SHP77 (cell line): ENCODE measurements around the gene ANGPTL7.
"Not testable (repeated sequence)": the region's sequence is repeated elsewhere in the genome, so short reads cannot be mapped to it uniquely, and the experiment has no call there.

ENCODE experiments used
- DNase-seq, 2 experiments: peaks; one replicate each; lab custom pipeline; 2025; lab: John Stamatoyannopoulos, UW

Gene ANGPTL7

DNA sequence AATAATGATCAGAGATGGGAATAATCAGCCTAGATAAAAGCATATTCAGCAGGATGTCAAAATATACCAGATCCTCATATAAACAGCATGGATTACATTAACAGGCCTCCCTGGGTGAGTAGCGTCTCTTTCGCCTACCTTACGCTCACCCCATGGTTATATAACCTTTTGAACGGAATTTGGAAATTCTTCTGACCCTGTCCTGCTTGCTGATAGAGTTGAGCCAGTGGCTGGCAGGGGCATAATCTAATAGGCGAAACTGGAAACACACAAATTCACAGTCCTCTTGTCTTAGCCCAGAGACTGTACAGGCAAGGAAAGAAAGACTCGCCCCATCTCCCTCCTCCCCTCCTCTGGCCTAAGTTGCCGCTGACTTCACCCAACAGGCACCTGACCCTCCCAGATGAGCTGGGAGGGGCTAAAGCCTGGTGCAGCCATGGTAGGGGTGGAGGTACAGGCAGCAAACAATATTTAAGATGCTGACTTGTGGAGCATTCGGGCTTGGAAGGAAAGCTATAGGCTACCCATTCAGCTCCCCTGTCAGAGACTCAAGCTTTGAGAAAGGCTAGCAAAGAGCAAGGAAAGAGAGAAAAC lies at the start of gene ANGPTL7:
TSS of gene ANGPTL7 (plus strand) at position 498 of the 594 bp plus-strand sequence. CDS start 225 bp downstream, outside the sequence.
- no peak for DNase-seq

DNA sequence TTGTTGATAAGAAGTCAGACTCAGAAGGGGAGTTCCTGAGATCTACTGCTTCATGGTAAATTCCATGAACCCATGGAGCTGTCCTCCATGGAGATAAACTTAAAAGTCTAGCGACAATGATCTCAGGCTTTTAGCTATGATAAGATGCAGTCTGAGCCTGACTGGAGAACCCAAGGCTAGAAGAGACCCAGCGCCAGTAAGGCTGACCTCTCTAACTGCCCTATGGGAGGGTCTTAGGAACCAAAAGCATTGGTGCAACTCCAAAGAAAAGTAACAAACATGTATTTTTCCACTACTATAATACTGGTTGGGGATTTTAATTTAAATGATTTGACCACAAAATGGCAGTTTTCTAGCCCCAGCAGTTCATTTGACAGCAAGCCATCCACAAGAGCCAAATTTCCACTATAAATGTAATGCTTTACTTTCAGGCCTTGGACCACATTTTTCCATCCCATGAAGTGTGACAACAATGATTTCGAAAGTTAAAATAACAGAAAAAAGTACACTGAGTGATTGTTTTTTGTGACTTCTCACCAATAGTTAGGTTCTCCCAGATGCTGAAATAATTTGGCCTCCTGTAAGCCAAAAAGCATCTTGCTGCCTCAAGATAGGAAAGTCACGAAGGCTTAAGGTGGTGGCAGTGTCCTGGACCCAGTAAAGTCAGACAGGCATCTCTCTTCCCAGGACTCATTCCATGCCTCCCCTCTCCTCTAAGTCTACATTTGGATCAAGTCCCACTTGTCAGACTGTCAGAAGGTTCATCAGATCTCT lies 46.4 kb upstream of the ANGPTL7 start:
- no peak for DNase-seq

- no peak for DNase-seq
Observed at GRCh38 chr1:11143401-11143800, 45.8 kb upstream of the ANGPTL7 start.

- DNase-seq: no peak
Observed at GRCh38 chr1:11143907-11144306, 45.2 kb upstream of the ANGPTL7 start.

GRCh38 chr1:11144570-11145256 lies 44.4 kb upstream of the ANGPTL7 start:
- DNase-seq: no peak

DNA sequence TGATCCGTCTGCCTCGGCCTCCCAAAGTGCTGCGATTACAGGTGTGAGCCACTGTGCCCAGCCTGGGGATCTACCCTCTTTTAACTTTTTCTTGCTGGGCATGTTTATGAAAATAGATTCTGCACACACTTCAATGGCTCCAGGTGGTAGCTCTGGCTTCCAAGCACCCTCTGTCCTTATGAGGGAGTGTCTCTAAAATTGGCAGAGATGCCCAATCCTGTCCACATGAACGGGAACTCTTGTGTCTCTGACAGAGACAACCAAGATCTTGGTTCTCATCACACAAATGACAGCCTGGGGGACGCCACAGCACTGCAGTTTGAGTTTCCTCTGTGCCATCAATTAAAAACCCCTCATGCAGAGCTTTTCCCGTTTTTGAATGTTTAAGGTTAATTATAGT lies 43.4 kb upstream of the ANGPTL7 start:
- DNase-seq: no peak

DNA sequence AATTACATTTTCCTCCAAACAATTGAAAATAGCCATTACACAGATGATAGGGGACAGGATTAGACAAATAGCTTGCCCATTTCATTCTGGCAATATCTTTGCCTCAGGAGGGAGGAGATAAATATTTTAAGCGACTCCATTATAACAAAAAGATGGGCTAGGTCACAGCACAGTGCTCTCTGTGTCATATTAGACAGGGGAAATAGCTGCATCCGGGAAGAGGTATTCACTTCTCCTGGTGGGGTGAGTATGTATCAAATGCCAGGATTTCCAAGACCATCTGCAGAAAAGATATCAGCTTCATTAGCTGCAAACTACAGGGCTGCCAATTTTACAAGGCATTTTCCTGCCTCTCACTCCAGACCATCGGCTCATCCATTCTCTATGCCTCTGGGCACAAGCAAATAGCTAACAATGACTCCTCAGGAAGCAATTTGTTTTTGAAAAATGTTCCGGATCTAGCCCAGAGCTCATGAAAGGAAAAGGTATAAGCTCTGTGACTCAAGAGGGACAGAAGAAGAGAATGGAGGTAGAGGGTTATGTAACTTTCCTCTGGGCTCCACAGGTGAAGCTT lies 41.9 kb upstream of the ANGPTL7 start:
- no peak for DNase-seq

DNA sequence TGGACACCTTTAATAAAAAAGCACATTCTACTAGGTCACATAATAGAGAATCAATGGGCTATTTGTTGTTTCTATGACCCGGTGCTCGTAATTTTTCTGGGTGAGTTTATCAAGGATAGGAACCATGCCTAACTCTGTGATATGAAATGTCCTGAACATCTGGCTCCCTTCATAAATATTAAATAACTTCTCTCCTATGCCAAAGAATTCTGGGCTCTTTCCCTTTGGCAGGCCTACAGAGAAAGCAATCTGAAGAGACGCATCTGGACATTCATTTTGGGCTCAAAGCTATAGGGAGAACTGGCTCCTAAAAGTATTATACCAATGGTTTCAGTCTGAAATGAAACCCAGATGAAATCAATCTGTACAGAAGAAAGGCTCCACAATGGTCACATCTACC lies 38.8 kb upstream of the ANGPTL7 start:
- no peak for DNase-seq

- DNase-seq: no peak
Observed at GRCh38 chr1:11151114-11151513, 38.0 kb upstream of the ANGPTL7 start.

- no peak for DNase-seq
Observed at GRCh38 chr1:11151826-11152612, 37.1 kb upstream of the ANGPTL7 start.

GRCh38 chr1:11152755-11153154 lies 36.4 kb upstream of the ANGPTL7 start:
- DNase-seq: no peak

- no peak for DNase-seq
Observed at GRCh38 chr1:11153184-11153583, 36.0 kb upstream of the ANGPTL7 start.

GRCh38 chr1:11156441-11156840 lies 32.7 kb upstream of the ANGPTL7 start:
- no peak for DNase-seq

GRCh38 chr1:11156963-11157362 lies 32.2 kb upstream of the ANGPTL7 start:
- DNase-seq: no peak

GRCh38 chr1:11157394-11157793 lies 31.8 kb upstream of the ANGPTL7 start:
- no peak for DNase-seq

GRCh38 chr1:11157867-11158266 lies 31.3 kb upstream of the ANGPTL7 start:
- no peak for DNase-seq

GRCh38 chr1:11158291-11158690 lies 30.9 kb upstream of the ANGPTL7 start:
- DNase-seq: no peak

- no peak for DNase-seq
Observed at GRCh38 chr1:11158720-11159321, 30.3 kb upstream of the ANGPTL7 start.

GRCh38 chr1:11162752-11163151 lies 26.4 kb upstream of the ANGPTL7 start:
- not testable (repeated sequence) for DNase-seq

DNA sequence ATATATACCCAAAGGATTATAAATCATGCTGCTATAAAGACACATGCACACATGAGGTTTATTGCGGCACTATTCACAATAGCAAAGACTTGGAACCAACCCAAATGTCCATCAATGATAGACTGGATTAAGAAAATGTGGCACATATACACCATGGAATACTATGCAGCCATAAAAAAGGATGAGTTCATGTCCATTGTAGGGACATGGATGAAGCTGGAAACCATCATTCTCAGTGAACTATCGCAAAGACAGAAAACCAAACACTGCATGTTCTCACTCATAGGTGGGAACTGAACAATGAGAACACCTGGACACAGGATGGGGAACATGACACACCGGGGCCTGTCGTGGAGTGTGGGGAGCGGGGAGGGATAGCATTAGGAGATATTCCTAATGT lies 22.4 kb upstream of the ANGPTL7 start:
- not testable (repeated sequence) for DNase-seq

- no peak for DNase-seq
Observed at GRCh38 chr1:11168731-11169130, 20.4 kb upstream of the ANGPTL7 start.

- DNase-seq: no peak
Observed at GRCh38 chr1:11169202-11169601, 20.0 kb upstream of the ANGPTL7 start.
